Lung (tissue), 12 donors: ENCODE data around the gene OLFML1. TPM values are rescaled to one million over a fixed set of nuclear protein-coding genes. Genes with fewer than 3 reads are reported as not detected.
A peak's percentile ranks its signal among the peaks of the same experiment; 100 is the strongest.

Experiments
- ATAC-seq: fragments of 200-7000 bp; cut with Tn5 transposase; one replicate; pipeline ENCODE4 v1.9.1; 2020; ENCODE audit warnings: moderate number of reproducible peaks; ENCODE audit not compliant: insufficient read depth, low FRiP score
- DNase-seq, 3 donors: peaks; one replicate each; pipeline ENCODE4 v3.0.0-alpha.2; 2013 to 2017
- H3K27ac ChIP-seq, 2 donors: one replicate each; pipeline ENCODE4 v1.5.1; 2013; ENCODE audit warnings: mild to moderate bottlenecking in 2 of 2, moderate library complexity in 2 of 2, control low read depth in 1 of 2, inconsistent platforms in 1 of 2, low read depth in 1 of 2, low read length in 1 of 2
- H3K27me3 ChIP-seq, 3 donors: one replicate each; pipeline ENCODE4 v1.5.1; 2013; ENCODE audit warnings: low read length in 2 of 3; ENCODE audit not compliant: control insufficient read depth in 3 of 3, insufficient read depth in 3 of 3
- H3K36me3 ChIP-seq, 4 donors: one replicate each; pipeline ENCODE4 v1.5.1; 2013; ENCODE audit warnings: low read length in 4 of 4, mild to moderate bottlenecking in 1 of 4, moderate library complexity in 1 of 4; ENCODE audit not compliant: control insufficient read depth in 4 of 4, insufficient read depth in 4 of 4
- H3K4me1 ChIP-seq, 5 donors: one replicate each; pipeline ENCODE4 v1.5.1; 2013; ENCODE audit warnings: low read length in 5 of 5, mild to moderate bottlenecking in 2 of 5, moderate library complexity in 1 of 5; ENCODE audit not compliant: control insufficient read depth in 5 of 5, insufficient read depth in 5 of 5
- H3K4me3 ChIP-seq: one replicate; pipeline ENCODE4 v1.5.1; 2013; ENCODE audit warnings: mild to moderate bottlenecking, control low read depth, moderate library complexity
- H3K9ac ChIP-seq, 2 donors: one replicate each; pipeline ENCODE4 v1.5.1; 2013; ENCODE audit warnings: low read length in 2 of 2, control low read depth in 1 of 2; ENCODE audit not compliant: insufficient read depth in 1 of 2
- H3K9me3 ChIP-seq, 4 donors: one replicate each; pipeline ENCODE4 v1.5.1; 2013; ENCODE audit warnings: low read length in 3 of 4, mild to moderate bottlenecking in 1 of 4, moderate library complexity in 1 of 4; ENCODE audit not compliant: control insufficient read depth in 4 of 4, insufficient read depth in 3 of 4
- WGBS, 2 donors: extraction: QIAGEN DNeasy Blood & Tissue Kit; methylation state at CpG; one replicate each; pipeline ENCODE4 v1.1.7; 2013; 5-methylcytosine and 5-hydroxymethylcytosine counted together
- polyA plus RNA-seq, 2 donors: library from polyadenylated mRNA; stranded (reverse); fragments of 200-250 nt; gene quantifications; one replicate each; pipeline ENCODE4 v1.2.1, GENCODE V29; 2013
- total RNA-seq, 2 donors: library from RNA; depleted of rRNA in 1 of 2; stranded (reverse); fragments of >200 nt in 1 of 2; gene quantifications; one replicate each; pipeline ENCODE4 v1.2.1, GENCODE V29; 2014 to 2021
- TF ChIP-seq, protein P1 (sequence below): IDR thresholded peaks from 2 replicates; pipeline ENCODE4 v1.5.1; 2012; ENCODE audit warnings: mild to moderate bottlenecking; ENCODE audit errors: control extremely low read depth, extremely low read depth
- donor health status: control.
- donor health status: control.
- donor health status: Bipolar disorder and iron deficiency.
- donor health status: healthy.
- donor health status: DM: yes; HTN: yes; CAD: no.

The OLFML1 gene
- total and polyA plus RNA-seq, 4 donors = 2.6 to 28.1 (median 9.5) TPM

DNA sequence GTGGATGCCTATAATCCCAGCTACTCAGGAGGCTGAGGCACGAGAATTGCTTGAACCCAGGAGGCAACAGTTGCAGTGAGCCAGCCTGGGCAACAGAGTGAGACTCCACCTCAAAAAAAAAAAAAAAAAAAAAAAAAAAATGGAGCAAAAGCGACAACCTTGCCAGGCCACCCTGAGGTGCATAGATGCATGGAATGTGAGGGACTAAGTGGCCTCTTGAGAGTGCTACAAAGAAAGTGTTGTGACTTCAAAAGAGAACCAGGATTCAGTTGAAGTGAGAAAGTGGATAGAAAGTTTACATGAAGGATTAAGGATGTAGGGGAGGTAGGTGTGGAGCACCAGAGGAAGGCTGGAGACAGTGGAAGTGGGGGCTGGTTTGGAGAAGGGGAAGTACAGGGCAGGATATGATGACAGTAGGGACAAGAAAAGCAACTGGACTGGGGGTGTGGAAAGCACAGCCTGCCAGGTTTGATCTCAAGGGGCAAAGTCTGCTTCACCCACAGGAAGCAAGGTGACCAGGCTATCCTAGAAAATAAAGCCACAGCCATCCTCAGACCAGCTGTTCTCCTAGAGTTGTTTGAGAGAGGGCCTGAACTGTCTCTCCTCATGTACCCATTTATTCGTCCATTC lies 36.0 kb upstream of the OLFML1 start:
- H3K27me3 ChIP-seq = peaks cover 0 to 6% (median 0%) of the 10 kb centered on the region in 3 donors
- ATAC-seq = no peak
- WGBS, 2 donors = 75 to 83% methylated on average over 3 of the region's 3 CpGs
- peak; percentile 37 to 63 (median 46) for DNase-seq
- no peak overlapping the region for H3K27ac ChIP-seq
- H3K4me1 ChIP-seq = peaks cover 0 to 13% (median 1%) of the 10 kb centered on the region in 5 donors
- TF ChIP-seq, protein P1, sequence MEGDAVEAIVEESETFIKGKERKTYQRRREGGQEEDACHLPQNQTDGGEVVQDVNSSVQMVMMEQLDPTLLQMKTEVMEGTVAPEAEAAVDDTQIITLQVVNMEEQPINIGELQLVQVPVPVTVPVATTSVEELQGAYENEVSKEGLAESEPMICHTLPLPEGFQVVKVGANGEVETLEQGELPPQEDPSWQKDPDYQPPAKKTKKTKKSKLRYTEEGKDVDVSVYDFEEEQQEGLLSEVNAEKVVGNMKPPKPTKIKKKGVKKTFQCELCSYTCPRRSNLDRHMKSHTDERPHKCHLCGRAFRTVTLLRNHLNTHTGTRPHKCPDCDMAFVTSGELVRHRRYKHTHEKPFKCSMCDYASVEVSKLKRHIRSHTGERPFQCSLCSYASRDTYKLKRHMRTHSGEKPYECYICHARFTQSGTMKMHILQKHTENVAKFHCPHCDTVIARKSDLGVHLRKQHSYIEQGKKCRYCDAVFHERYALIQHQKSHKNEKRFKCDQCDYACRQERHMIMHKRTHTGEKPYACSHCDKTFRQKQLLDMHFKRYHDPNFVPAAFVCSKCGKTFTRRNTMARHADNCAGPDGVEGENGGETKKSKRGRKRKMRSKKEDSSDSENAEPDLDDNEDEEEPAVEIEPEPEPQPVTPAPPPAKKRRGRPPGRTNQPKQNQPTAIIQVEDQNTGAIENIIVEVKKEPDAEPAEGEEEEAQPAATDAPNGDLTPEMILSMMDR = no peak
- H3K9ac ChIP-seq = no peak overlapping the region
- H3K36me3 ChIP-seq = no peaks in the 10 kb centered on the region
- no peak overlapping the region for H3K4me3 ChIP-seq
- no peaks in the 10 kb centered on the region for H3K9me3 ChIP-seq

DNA sequence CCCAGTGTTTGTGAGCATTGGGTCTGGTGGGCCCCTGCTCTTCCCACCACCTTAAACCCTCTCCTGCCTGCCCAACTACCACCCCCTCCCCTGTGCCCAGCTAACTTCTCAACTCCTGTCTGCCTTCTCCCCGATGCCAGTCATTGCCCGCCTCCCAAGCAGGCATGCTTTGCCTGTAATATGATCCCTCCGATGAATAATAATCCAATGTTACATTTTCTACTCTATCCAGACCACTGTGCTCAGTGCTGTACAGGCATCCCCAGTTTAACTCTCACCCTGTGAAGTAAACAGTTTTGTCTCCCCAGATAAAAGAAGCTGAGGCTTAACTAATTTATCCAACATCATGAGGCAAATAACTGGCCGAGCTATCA lies 35.5 kb upstream of the OLFML1 start:
- H3K27ac ChIP-seq = no peak overlapping the region
- no peak overlapping the region for H3K9ac ChIP-seq
- H3K9me3 ChIP-seq = no peaks in the 10 kb centered on the region
- peaks cover 0 to 6% (median 0%) of the 10 kb centered on the region in 3 donors for H3K27me3 ChIP-seq
- 66 to 81% methylated on average over 4 of the region's 4 CpGs for WGBS, 2 donors
- TF ChIP-seq, protein P1 = no peak
- peaks cover 0 to 11% (median 0%) of the 10 kb centered on the region in 5 donors for H3K4me1 ChIP-seq
- ATAC-seq (no peak), DNase-seq (peak in 1 of 3 donors; percentile 22)
- H3K36me3 ChIP-seq = no peaks in the 10 kb centered on the region
- no peak overlapping the region for H3K4me3 ChIP-seq

DNA sequence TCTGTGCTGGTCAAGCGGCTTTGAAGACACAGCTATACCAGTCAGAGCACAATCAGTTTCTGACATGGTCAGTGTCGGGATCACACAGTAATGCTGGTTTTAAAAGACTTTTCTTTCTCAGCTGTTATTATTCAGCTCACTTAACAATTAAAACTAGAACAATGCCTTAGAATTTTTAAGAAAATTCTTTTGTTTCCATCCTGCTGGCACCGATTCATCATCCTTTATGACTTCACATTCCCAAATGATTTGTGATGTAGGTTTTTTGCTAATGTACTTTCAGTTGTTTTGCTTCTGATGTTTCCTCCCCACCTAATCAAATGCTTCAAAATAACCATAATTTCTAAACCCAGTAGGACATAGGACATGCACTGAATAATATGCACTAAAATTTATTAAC lies 34.5 kb upstream of the OLFML1 start:
- peaks cover 0 to 10% (median 2%) of the 10 kb centered on the region in 3 donors for H3K27me3 ChIP-seq
- WGBS, 2 donors = 78 to 84% methylated on average over 3 of the region's 3 CpGs
- TF ChIP-seq, protein P1 = no peak
- H3K4me3 ChIP-seq = no peak overlapping the region
- H3K4me1 ChIP-seq = peaks cover 0 to 11% (median 0%) of the 10 kb centered on the region in 5 donors
- no peak overlapping the region for H3K27ac ChIP-seq
- H3K9ac ChIP-seq = no peak overlapping the region
- ATAC-seq (no peak), DNase-seq (no peak)
- H3K9me3 ChIP-seq = no peaks in the 10 kb centered on the region
- H3K36me3 ChIP-seq = no peaks in the 10 kb centered on the region

DNA sequence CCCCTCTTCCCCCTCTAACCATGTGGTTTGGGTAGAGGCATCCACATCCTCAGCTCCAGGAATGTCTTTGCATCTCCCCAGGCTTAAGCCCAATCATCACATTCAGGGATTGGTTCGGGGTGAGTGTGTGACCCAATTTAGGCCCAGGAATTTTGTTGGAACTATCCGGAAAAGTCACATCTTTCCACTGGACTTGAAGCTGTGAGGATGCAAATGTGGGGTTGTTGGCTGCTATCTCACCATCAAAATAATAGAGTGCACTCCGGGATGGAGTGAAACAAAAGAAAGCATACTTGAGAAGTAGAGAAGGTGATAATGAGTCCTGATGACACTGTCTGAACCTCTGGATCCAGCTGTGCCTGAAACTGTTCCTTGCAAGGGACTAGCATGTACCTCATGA lies 33.8 kb upstream of the OLFML1 start:
- no peak for ATAC-seq
- H3K4me1 ChIP-seq = peaks cover 0 to 11% (median 0%) of the 10 kb centered on the region in 5 donors
- no peaks in the 10 kb centered on the region for H3K9me3 ChIP-seq
- TF ChIP-seq, protein P1 = no peak
- no peak overlapping the region for H3K9ac ChIP-seq
- peaks cover 0 to 10% (median 4%) of the 10 kb centered on the region in 3 donors for H3K27me3 ChIP-seq
- WGBS, 2 donors = 70 to 78% methylated on average over 3 of the region's 3 CpGs
- DNase-seq = no peak
- H3K36me3 ChIP-seq = no peaks in the 10 kb centered on the region
- H3K27ac ChIP-seq = no peak overlapping the region
- no peak overlapping the region for H3K4me3 ChIP-seq
